Mesendoderm (in vitro differentiated cells): ENCODE data around the gene FGA.

Experiments used
- DNase-seq: peaks from one replicate; pipeline ENCODE4 v3.0.0; 2013
- H2AK5ac ChIP-seq: 2 replicates; pipeline ENCODE4 v1.6.1; 2013; ENCODE audit warnings: low read length, inconsistent platforms
- H2BK120ac ChIP-seq: 2 replicates; pipeline ENCODE4 v1.6.1; 2013; ENCODE audit warnings: low read depth, mild to moderate bottlenecking, low read length, moderate library complexity, mixed read lengths
- H2BK15ac ChIP-seq: replicated peaks from 2 replicates; pipeline ENCODE4 v1.6.1; 2013; ENCODE audit warnings: low read depth, mild to moderate bottlenecking, moderate library complexity
- H2BK5ac ChIP-seq: 2 replicates; pipeline ENCODE4 v1.6.1; 2013; ENCODE audit warnings: low read length, inconsistent platforms
- H3K18ac ChIP-seq: 2 replicates; pipeline ENCODE4 v1.6.1; 2013; ENCODE audit warnings: mild to moderate bottlenecking, low read length, mixed read lengths
- H3K23ac ChIP-seq: one replicate; pipeline ENCODE4 v1.6.1; 2013; ENCODE audit warnings: low read length
- H3K27ac ChIP-seq: 2 replicates; pipeline ENCODE4 v1.5.1; 2013; ENCODE audit warnings: low read depth, mild to moderate bottlenecking, inconsistent platforms, low read length, moderate library complexity
- H3K27me3 ChIP-seq: 2 replicates; pipeline ENCODE4 v1.6.1; 2013; ENCODE audit warnings: low read length, control low read depth, mild to moderate bottlenecking, inconsistent platforms; ENCODE audit not compliant: insufficient read depth, poor library complexity
- H3K36me3 ChIP-seq: 2 replicates; pipeline ENCODE4 v1.6.1; 2013; ENCODE audit warnings: low read length, inconsistent platforms; ENCODE audit not compliant: control insufficient read depth, insufficient read depth
- H3K4ac ChIP-seq: one replicate; pipeline ENCODE4 v1.6.1; 2013; ENCODE audit warnings: low read depth, mild to moderate bottlenecking, low read length, moderate library complexity
- H3K4me1 ChIP-seq: 2 replicates; pipeline ENCODE4 v1.6.1; 2013; ENCODE audit warnings: low read depth, low read length, inconsistent platforms; ENCODE audit not compliant: control insufficient read depth
- H3K4me2 ChIP-seq: 2 replicates; pipeline ENCODE4 v1.6.1; 2013; ENCODE audit warnings: low read length
- H3K4me3 ChIP-seq: 2 replicates; pipeline ENCODE4 v1.5.1; 2013; ENCODE audit warnings: mild to moderate bottlenecking, low read length
- H3K56ac ChIP-seq: one replicate; pipeline ENCODE4 v1.6.1; 2013; ENCODE audit warnings: low read length
- H3K79me1 ChIP-seq: 2 replicates; pipeline ENCODE4 v1.6.1; 2013; ENCODE audit warnings: low read length, inconsistent platforms
- H3K79me2 ChIP-seq: 2 replicates; pipeline ENCODE4 v1.6.1; 2013; ENCODE audit warnings: mild to moderate bottlenecking, low read length; ENCODE audit not compliant: control insufficient read depth, insufficient read depth
- H3K9ac ChIP-seq: 2 replicates; pipeline ENCODE4 v1.6.1; 2013; ENCODE audit warnings: low read length, inconsistent platforms
- H4K5ac ChIP-seq: one replicate; pipeline ENCODE4 v1.6.1; 2013; ENCODE audit warnings: low read length
- H4K8ac ChIP-seq: one replicate; pipeline ENCODE4 v1.6.1; 2013; ENCODE audit warnings: low read depth, mild to moderate bottlenecking, control low read depth, low read length, moderate library complexity
- WGBS: extraction: QIAGEN DNeasy Blood & Tissue Kit; methylation state at CpG from one replicate; pipeline ENCODE4 v1.1.7; 2013; ENCODE audit warnings: low lambda C conversion rate, missing lambda C conversion rate; ENCODE audit not compliant: insufficient coverage; ENCODE audit errors: extremely low coverage; 5-methylcytosine and 5-hydroxymethylcytosine counted together

FGA gene

GRCh38 chr4:154606728-154607723 is 16.5 kb upstream of the FGA start:
- no peaks in the 10 kb centered on the region for H3K79me2 ChIP-seq
- H4K5ac ChIP-seq: no peak overlapping the region
- H3K9ac ChIP-seq: no peak overlapping the region
- no peaks in the 10 kb centered on the region for H3K79me1 ChIP-seq
- H3K4ac ChIP-seq: no peak overlapping the region
- no peak overlapping the region for H3K4me3 ChIP-seq
- H3K56ac ChIP-seq: no peak overlapping the region
- no peak overlapping the region for H2BK120ac ChIP-seq
- no peak overlapping the region for H2BK15ac ChIP-seq
- H2AK5ac ChIP-seq: no peak overlapping the region
- H2BK5ac ChIP-seq: no peak overlapping the region
- H3K27ac ChIP-seq: no peak overlapping the region
- H3K18ac ChIP-seq: no peak overlapping the region
- no peak overlapping the region for H4K8ac ChIP-seq
- no peak overlapping the region for H3K23ac ChIP-seq
- no peaks in the 10 kb centered on the region for H3K4me1 ChIP-seq
- H3K27me3 ChIP-seq: no peaks in the 10 kb centered on the region
- H3K36me3 ChIP-seq: no peaks in the 10 kb centered on the region
- DNase-seq: no peak
- no peak overlapping the region for H3K4me2 ChIP-seq
- WGBS: no CpG with 5 or more reads among the region's 6 CpGs

GRCh38 chr4:154604696-154605200 is 14.2 kb upstream of the FGA start:
- Histone ChIP-seq H3K56ac (no peak overlapping the region), H2BK120ac (no peak overlapping the region), H3K4me3 (no peak overlapping the region), H3K18ac (no peak overlapping the region), H3K23ac (no peak overlapping the region), H4K8ac (no peak overlapping the region), H3K36me3 (no peaks in the 10 kb centered on the region), H2BK15ac (no peak overlapping the region), H2BK5ac (no peak overlapping the region), H3K27ac (no peak overlapping the region), H3K4ac (no peak overlapping the region), H2AK5ac (no peak overlapping the region), H3K79me1 (no peaks in the 10 kb centered on the region), H3K27me3 (no peaks in the 10 kb centered on the region), H4K5ac (no peak overlapping the region), H3K4me1 (no peaks in the 10 kb centered on the region), H3K9ac (no peak overlapping the region), H3K79me2 (no peaks in the 10 kb centered on the region), H3K4me2 (no peak overlapping the region)
- no CpG with 5 or more reads among the region's 4 CpGs for WGBS
- DNase-seq: no peak

DNA sequence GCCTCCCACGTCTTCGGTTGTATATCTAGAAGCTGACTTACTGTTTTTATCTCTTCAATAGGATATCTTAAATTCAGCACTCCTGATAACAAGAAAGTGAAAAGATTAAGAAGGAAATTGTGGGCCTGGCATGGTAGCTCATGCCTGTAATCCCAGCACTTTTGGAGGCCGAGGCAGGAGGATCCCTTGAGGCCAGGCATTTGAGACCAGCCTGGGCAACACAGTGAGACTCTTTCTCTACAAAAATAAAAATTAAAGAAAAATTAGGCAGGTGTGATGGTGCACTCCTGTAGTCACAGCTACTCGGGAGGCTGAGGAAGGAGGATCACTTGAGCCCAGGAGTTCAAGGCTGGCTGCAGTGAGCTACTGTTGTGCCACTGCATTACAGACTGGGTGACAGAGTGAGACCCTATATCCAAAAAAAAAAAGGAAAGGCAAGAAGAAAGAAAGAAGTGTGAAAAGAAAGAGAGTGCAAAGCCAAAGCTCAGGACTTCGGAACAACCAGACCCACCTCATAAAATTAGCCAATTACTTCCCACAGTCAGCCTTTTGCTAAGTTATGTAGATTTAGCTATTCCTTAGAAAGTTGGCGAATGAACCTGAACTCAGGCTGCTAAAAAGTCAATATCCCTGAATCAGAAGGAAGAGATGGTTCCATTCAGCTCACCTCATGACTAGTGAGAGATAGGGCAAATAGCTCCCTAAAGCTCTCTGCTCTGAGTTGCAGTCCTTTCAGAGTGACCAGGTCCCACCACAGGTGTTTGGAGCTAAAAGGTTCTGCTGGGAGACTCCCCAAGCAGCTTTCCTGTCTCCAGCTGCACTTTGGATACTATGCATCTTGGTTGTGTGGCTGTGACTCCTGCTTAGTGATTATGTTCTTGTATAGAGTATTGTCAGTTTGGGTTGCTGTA is 12.7 kb upstream of the FGA start:
- no peaks in the 10 kb centered on the region for H3K79me1 ChIP-seq
- no peaks in the 10 kb centered on the region for H3K79me2 ChIP-seq
- no peak overlapping the region for H3K27ac ChIP-seq
- H3K36me3 ChIP-seq: no peaks in the 10 kb centered on the region
- no peak overlapping the region for H2AK5ac ChIP-seq
- no peaks in the 10 kb centered on the region for H3K4me1 ChIP-seq
- DNase-seq: no peak
- H3K27me3 ChIP-seq: no peaks in the 10 kb centered on the region
- no peak overlapping the region for H2BK5ac ChIP-seq
- no peak overlapping the region for H3K4me3 ChIP-seq
- H4K5ac ChIP-seq: no peak overlapping the region
- H3K9ac ChIP-seq: no peak overlapping the region
- H3K4me2 ChIP-seq: no peak overlapping the region
- H3K4ac ChIP-seq: no peak overlapping the region
- H3K18ac ChIP-seq: no peak overlapping the region
- no peak overlapping the region for H2BK15ac ChIP-seq
- H4K8ac ChIP-seq: no peak overlapping the region
- no peak overlapping the region for H2BK120ac ChIP-seq
- no peak overlapping the region for H3K23ac ChIP-seq
- no peak overlapping the region for H3K56ac ChIP-seq
- WGBS: no CpG with 5 or more reads among the region's 6 CpGs

DNA sequence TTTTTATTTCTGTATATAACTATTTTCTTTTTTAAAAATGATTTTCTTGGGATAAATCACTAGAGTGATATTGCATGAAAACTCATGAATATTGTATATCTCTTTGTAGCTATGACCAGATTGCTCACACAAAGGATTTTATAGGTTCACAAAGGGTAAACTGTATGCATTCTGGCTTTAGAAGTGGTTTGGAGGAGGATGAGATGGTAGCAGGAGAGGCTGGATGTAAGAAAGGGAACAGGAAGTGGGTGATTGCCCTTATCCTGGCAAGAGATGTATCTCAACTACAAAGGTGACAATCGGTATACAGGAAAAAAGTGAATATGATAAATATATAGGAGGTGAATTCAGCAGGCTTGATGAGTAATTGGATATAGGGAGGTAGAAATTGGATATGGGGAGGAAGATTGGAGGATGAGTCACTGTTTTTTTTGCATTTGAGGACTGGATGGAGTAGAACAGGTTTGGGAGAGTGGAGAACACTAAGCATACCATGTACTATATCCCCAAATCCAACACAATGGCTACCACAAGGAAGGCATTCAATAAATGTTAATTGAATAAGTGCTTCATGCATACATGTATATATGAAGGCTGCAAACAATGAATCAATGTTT is 12.0 kb upstream of the FGA start:
- no peaks in the 10 kb centered on the region for H3K27me3 ChIP-seq
- no peak overlapping the region for H3K27ac ChIP-seq
- H3K9ac ChIP-seq: no peak overlapping the region
- H3K23ac ChIP-seq: no peak overlapping the region
- H3K4me3 ChIP-seq: no peak overlapping the region
- H4K5ac ChIP-seq: no peak overlapping the region
- H3K4me2 ChIP-seq: no peak overlapping the region
- no peak overlapping the region for H3K56ac ChIP-seq
- H3K79me2 ChIP-seq: no peaks in the 10 kb centered on the region
- no peak overlapping the region for H2BK120ac ChIP-seq
- no peaks in the 10 kb centered on the region for H3K4me1 ChIP-seq
- no CpG with 5 or more reads among the region's 1 CpG for WGBS
- H2BK5ac ChIP-seq: no peak overlapping the region
- H3K36me3 ChIP-seq: no peaks in the 10 kb centered on the region
- no peak overlapping the region for H2BK15ac ChIP-seq
- H2AK5ac ChIP-seq: no peak overlapping the region
- no peak overlapping the region for H4K8ac ChIP-seq
- H3K18ac ChIP-seq: no peak overlapping the region
- H3K79me1 ChIP-seq: no peaks in the 10 kb centered on the region
- no peak overlapping the region for H3K4ac ChIP-seq
- DNase-seq: no peak

- Histone ChIP-seq H2BK120ac (no peak overlapping the region), H3K27ac (no peak overlapping the region), H3K18ac (no peak overlapping the region), H3K4me3 (no peak overlapping the region), H3K27me3 (no peaks in the 10 kb centered on the region), H3K79me1 (no peaks in the 10 kb centered on the region), H2BK15ac (no peak overlapping the region), H3K4me1 (no peaks in the 10 kb centered on the region), H4K5ac (no peak overlapping the region), H3K56ac (no peak overlapping the region), H2AK5ac (no peak overlapping the region), H3K9ac (no peak overlapping the region), H2BK5ac (no peak overlapping the region), H3K4me2 (no peak overlapping the region), H4K8ac (no peak overlapping the region), H3K4ac (no peak overlapping the region), H3K23ac (no peak overlapping the region), H3K36me3 (no peaks in the 10 kb centered on the region), H3K79me2 (no peaks in the 10 kb centered on the region)
- WGBS: no CpG with 5 or more reads among the region's 7 CpGs
- DNase-seq: no peak
Observed at GRCh38 chr4:154597798-154598774, 7.5 kb upstream of the FGA start.
